Ishikawa (cell line): ENCODE measurements around the gene GYS1.

ENCODE experiments used
- CREB1 ChIP-seq: IDR thresholded peaks from 2 replicates; pipeline ENCODE4 v1.6.1; 2012; ENCODE audit warnings: low read depth
- EGR1 ChIP-seq: IDR thresholded peaks from 2 replicates; pipeline ENCODE4 v1.6.1; 2012
- EP300 ChIP-seq: IDR thresholded peaks from 2 replicates; pipeline ENCODE4 v1.6.1; 2012; ENCODE audit warnings: borderline replicate concordance
- TCF12 ChIP-seq: IDR thresholded peaks from 2 replicates; pipeline ENCODE4 v1.6.1; 2012; ENCODE audit warnings: low read depth
- TF ChIP-seq, protein P1 (sequence below): IDR thresholded peaks from 2 replicates; pipeline ENCODE4 v1.6.1; 2012

DNA sequence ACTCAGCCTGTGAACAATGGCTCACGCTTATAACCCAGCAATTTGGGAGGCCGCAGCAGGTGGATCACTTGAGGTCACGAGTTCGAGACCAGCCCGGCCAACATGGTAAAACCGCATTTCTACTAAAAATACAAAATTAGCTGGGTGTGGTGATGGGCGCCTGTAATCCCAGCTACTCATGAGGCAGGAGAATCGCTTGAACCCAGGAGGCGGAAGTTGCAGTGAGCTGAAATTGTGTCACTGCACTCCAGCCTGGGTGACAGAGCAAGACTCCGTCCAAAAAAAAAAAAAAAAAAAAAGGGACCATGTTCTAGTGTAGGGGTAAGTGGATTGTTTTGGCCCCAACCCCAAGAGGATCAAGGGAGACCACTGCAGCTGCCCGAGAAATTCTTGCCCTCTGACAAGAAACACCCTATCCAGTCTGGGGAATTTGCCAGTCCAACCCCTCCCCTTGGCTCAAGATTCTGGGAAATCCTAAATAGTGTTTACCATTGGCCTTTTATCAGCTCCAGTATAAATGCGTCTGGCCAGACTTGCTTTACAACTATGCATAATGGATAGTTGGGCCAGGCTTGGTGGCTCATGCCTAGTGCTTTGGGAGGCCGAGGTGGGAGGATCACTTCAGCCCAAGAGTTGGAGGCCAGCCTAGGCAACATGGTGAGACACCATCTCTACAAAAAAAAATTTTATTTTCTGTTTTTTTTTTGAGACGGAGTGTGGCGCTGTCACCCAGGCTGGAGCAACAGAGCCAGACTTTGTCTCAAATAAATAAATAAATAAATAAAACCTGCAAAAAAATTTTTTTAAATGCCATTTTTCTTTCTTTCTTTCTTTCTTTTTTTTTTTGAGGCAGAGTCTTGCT is 64.7 kb downstream of the GYS1 start:
- TF ChIP-seq, protein P1, sequence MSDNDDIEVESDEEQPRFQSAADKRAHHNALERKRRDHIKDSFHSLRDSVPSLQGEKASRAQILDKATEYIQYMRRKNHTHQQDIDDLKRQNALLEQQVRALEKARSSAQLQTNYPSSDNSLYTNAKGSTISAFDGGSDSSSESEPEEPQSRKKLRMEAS: no peak
- TF ChIP-seq TCF12 (no peak), EGR1 (no peak), EP300 (no peak), CREB1 (no peak)
